LNCaP clone FGC (cell line): ENCODE results near the gene THAP7.

Experiments
- DNase-seq: peaks from one replicate; pipeline ENCODE4 v3.0.0-alpha.2; 2011; ENCODE audit warnings: low read depth
- H3K4me3 ChIP-seq: 2 replicates; pipeline ENCODE4 v1.5.1; 2011; ENCODE audit warnings: mild to moderate bottlenecking, low read depth, low read length, control low read depth
- CTCF ChIP-seq: IDR thresholded peaks from 2 replicates; pipeline ENCODE4 v1.5.1; 2012; ENCODE audit warnings: mild to moderate bottlenecking; ENCODE audit not compliant: control insufficient read depth, insufficient read depth; ENCODE audit errors: extremely low read depth

Gene THAP7

GRCh38 chr22:20963201-20964052, 38.5 kb downstream of the THAP7 start:
- no peak for DNase-seq
- no peak for TF ChIP-seq CTCF
- no peak overlapping the region for H3K4me3 ChIP-seq

- H3K4me3 ChIP-seq: no peak overlapping the region
- no peak for TF ChIP-seq CTCF
- no peak for DNase-seq
Measured at GRCh38 chr22:20962491-20962945, 39.4 kb downstream of the THAP7 start.

- H3K4me3 ChIP-seq: no peak overlapping the region
- TF ChIP-seq CTCF: no peak
- no peak for DNase-seq
Measured at GRCh38 chr22:20960609-20961008, 41.3 kb downstream of the THAP7 start.

GRCh38 chr22:20959578-20960461, 42.1 kb downstream of the THAP7 start:
- DNase-seq: no peak
- no peak for TF ChIP-seq CTCF
- H3K4me3 ChIP-seq: no peak overlapping the region

DNA sequence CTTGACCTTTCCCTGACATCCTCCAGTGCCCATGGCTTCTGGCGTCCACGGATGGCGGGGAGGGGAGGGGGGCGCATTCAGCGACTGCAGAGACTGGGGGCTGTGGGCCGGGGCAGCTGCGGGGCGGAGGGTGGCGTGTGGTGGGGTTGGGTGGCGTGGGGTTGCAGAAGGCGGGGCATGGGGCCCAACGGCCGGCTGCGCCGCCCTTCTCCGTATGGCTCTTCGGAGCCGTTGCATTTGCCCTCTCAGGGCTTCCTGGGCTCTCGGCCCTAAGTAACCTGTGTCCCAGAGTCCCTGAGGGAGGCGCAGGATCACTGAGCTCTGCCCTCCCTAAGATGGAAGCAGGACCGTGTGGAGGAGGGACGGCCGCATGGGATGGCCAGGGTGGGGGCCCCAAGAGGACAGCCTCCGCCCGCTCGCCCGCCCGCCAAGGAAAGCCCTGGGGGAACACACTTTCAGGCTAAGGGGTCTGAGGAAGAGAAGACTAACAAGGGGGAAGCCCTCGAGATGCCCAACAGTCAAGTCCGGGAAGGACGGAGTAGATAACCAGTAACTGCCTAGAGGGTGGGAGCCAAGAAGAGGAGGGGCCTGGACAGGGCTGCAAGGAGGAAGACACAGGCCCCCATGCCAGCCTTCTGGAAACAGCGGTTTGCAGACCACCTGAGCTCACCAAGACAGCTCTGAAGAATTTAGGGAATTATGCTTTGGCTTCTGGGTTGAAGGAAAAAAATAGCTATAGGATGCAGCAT, 44.1 kb downstream of the THAP7 start:
- TF ChIP-seq CTCF: no peak
- no peak for DNase-seq
- H3K4me3 ChIP-seq: no peak overlapping the region

DNA sequence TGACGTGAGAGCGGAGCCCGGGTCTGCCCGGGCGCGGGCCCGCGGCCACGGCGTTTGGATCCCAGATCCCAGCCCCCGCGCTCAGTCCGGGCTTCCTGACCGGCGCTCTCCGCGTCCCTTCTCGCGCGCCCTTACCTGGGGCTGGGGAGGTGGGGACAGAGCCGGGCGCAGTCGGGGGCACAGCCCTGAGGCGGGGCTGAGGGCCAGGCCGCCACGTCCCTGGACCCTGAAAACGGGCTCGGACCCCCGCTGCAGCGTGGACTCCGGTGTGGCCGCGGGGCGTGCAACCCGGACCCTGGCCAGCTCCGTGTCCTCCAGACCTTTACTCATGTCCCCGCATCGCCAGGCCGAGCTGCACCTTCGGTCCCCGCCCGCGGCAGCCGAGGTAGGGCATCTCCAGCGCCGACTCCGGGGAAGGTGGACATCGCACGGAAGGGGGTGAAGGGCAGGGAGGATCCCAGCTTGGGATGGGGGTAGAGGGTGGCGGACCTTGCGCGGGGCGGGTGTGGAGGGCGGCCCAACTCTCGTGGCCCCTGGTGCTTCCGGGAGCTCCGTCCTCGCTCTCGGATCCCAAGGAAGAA, 44.7 kb downstream of the THAP7 start:
- TF ChIP-seq CTCF: no peak
- no peak for DNase-seq
- no peak overlapping the region for H3K4me3 ChIP-seq
